Subcutaneous adipose tissue (tissue), 4 donors: ENCODE data around the gene KAT2B. TPM values are rescaled to one million over a fixed set of nuclear protein-coding genes. Genes with fewer than 3 reads are reported as not detected.

ENCODE experiments used
- CTCF ChIP-seq: fragments of 450-650 bp; IDR thresholded peaks from one replicate; pipeline ENCODE4 v1.5.1; 2016; ENCODE audit warnings: low read depth, mild to moderate bottlenecking, control low read depth, antibody characterized with exemption, moderate library complexity
- total RNA-seq, 4 donors: library from RNA; depleted of rRNA; stranded (reverse); fragments of >200 nt; gene quantifications; one replicate each; pipeline ENCODE4 v1.1.0, GENCODE V29; 2016

Gene KAT2B
- total RNA-seq, 4 donors from 2014 or later: 37.6 to 44.0 (median 42.6) TPM

- no peak for TF ChIP-seq CTCF
Observed at GRCh38 chr3:20043825-20044224, 3.6 kb downstream of the KAT2B start.

- no peak for TF ChIP-seq CTCF
Observed at GRCh38 chr3:20046556-20046955, 6.3 kb downstream of the KAT2B start.

DNA sequence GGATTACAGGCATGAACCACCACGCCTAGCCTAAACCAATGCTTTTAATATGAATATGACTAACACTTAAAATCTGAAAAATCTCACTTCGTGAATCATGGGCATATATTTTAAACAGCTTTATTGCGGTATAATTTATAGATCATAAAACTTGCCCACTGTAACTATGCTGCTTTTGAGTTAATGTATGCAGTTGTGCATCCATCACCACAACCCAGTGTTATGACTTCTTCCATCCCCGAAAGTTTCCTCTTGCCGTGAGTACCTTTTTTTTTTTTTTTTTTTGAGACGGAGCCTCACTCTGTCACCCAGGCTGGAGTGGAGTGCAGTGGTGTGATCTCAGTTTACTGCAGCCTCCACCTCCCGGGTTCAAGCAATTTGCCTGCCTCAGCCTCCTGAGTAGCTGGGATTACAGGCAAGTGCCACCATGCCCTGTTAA, 7.1 kb downstream of the KAT2B start:
- no peak for TF ChIP-seq CTCF

DNA sequence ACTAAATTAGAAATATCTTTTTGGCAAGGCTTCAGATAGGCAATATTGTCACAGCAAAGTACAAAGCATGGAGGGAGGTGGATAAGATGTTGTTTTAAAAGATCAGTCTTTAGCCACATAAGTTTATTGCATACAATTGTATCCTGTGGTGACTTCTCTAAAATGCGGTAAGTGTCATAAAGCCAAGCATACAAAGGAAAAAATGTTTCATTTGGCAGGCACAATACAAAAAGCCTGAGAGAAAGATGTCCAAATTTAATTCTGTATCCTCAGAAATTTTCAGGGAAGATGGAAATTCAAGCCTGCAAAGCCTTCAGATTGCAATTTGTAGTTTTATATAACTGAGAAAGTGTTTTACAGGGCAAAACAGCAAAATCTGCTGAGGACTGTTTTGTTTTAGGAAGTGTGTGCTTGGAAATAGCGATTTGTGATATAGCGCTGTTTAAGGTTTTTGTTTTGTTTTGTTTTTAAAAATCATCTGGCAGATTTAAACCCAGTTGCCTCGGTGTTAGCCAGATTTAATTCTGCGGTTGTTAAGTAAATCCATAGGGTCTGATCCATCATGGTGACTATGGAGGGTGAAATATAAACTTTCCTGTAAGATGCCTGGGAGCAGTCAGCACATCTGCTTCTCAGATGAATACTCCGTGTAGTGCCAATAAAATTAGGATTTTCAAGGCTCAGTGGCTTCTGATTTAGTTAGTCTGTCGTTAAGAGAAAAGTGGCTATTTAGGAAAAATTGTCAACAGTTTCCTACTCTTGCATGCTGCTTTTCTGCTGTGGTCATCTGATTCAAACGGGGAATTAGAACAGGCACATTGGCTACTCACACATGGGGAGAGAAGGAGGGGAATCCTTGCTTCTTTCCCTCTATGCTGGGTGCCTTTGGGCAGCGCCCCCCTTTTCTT, 8.0 kb downstream of the KAT2B start:
- no peak for TF ChIP-seq CTCF

GRCh38 chr3:20051123-20051806, 11.0 kb downstream of the KAT2B start:
- no peak for TF ChIP-seq CTCF

DNA sequence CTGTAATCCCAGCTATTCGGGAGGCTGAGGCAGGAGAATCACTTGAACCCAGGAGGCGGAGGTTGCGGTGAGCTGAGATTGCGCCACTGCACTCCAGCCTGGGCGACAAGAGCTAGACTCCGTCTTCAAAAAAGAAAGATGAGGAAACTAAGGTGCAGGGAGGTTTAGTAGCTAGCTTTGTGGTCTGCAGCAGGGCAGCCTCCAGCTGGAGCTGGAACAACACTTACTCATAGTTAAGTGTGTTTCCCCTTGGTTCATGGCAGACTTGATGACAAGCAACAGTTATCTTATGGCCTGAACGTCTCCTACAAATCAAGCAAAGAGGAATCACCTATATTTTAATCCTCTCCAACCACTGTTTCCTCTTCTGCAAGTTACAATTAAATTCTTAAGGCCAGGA, 12.6 kb downstream of the KAT2B start:
- TF ChIP-seq CTCF: no peak

GRCh38 chr3:20054549-20054987, 14.3 kb downstream of the KAT2B start:
- no peak for TF ChIP-seq CTCF
